Uterus (tissue), 2 donors: Measurements from ENCODE around the gene PDLIM1.

Experiments
- POLR2A ChIP-seq, 2 donors: fragments of 450-650 bp; IDR thresholded peaks; one replicate each; pipeline ENCODE4 v1.6.1; 2016; ENCODE audit warnings: antibody characterized with exemption in 2 of 2, mild to moderate bottlenecking in 1 of 2, moderate library complexity in 1 of 2
- TF ChIP-seq, protein P1 (sequence below), 4 experiments: fragments of 200-600 bp in 2 of 4; fragments of 450-650 bp in 2 of 4; sonication (generic) in 2 of 4; IDR thresholded peaks; one replicate each; pipeline ENCODE4 v1.5.1; 2016 to 2019; ENCODE audit warnings: antibody characterized with exemption in 4 of 4, mild to moderate bottlenecking in 2 of 4, moderate library complexity in 1 of 4

DNA sequence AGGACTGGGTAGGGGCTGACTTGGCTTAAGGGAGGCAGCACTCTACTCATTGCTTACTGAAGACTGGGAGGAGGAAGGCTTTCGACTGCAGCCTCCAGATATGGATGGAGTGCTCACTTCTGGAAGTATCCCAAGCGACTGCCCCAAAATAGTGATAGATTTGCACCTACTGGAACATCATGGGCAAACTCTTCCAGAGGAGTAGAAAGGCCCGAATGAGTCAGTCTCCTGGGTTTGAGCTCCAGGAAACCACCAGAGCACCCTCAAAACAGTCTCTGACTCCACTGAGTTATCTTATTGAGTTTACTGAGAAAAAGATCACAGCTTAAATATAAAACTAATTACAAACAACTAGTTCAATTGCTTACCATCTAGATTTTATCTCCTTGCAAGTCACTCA, 37.2 kb upstream of the PDLIM1 start:
- TF ChIP-seq, protein P1, sequence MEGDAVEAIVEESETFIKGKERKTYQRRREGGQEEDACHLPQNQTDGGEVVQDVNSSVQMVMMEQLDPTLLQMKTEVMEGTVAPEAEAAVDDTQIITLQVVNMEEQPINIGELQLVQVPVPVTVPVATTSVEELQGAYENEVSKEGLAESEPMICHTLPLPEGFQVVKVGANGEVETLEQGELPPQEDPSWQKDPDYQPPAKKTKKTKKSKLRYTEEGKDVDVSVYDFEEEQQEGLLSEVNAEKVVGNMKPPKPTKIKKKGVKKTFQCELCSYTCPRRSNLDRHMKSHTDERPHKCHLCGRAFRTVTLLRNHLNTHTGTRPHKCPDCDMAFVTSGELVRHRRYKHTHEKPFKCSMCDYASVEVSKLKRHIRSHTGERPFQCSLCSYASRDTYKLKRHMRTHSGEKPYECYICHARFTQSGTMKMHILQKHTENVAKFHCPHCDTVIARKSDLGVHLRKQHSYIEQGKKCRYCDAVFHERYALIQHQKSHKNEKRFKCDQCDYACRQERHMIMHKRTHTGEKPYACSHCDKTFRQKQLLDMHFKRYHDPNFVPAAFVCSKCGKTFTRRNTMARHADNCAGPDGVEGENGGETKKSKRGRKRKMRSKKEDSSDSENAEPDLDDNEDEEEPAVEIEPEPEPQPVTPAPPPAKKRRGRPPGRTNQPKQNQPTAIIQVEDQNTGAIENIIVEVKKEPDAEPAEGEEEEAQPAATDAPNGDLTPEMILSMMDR (IDR thresholded peaks at IDR 0.05): no peak
- TF ChIP-seq POLR2A (IDR thresholded peaks at IDR 0.05): no peak
